Gastrocnemius medialis (tissue), 4 donors: ENCODE data around the gene VPS45.

ENCODE experiments used
- CTCF ChIP-seq, 5 experiments: fragments of 450-650 bp in 3 of 5; fragments of 200-600 bp in 2 of 5; sonication (generic) in 2 of 5; IDR thresholded peaks in 4 of 5; conservative IDR thresholded peaks in 1 of 5; 1 replicate in 4 of 5; 2 replicates in 1 of 5; pipeline ENCODE4 v1.5.1; 2016 to 2019; ENCODE audit warnings: antibody characterized with exemption in 5 of 5, mild to moderate bottlenecking in 3 of 5, moderate library complexity in 3 of 5
- POLR2A ChIP-seq, 2 donors: fragments of 450-650 bp; IDR thresholded peaks; one replicate each; pipeline ENCODE4 v1.6.1; 2017; ENCODE audit warnings: antibody characterized with exemption in 2 of 2, mild to moderate bottlenecking in 2 of 2, moderate library complexity in 2 of 2

GRCh38 chr1:150062113-150062512, 5.5 kb upstream of the VPS45 start:
- TF ChIP-seq CTCF (IDR thresholded peaks at IDR 0.05 in 4 of 5, conservative IDR thresholded peaks at IDR 0.05 in 1 of 5), result no peak
- no peak for TF ChIP-seq POLR2A (IDR thresholded peaks at IDR 0.05)
